HG02763 (cell line): ENCODE results near the gene MAN1B1.

Experiments
- ATAC-seq: cut with Tn5 transposase; IDR thresholded peaks from one replicate; pipeline ENCODE4 v1.9.1; 2021; ENCODE audit warnings: mild to moderate bottlenecking, moderate library complexity; ENCODE audit not compliant: unreplicated experiment

MAN1B1 gene

GRCh38 chr9:137141976-137142936 is 55.5 kb downstream of the MAN1B1 start:
- ATAC-seq: no peak

GRCh38 chr9:137143459-137143858 is 56.7 kb downstream of the MAN1B1 start:
- no peak for ATAC-seq

- ATAC-seq: no peak
Measured at GRCh38 chr9:137145731-137146526, 59.1 kb downstream of the MAN1B1 start.

- ATAC-seq: no peak
Measured at GRCh38 chr9:137146527-137146918, 59.7 kb downstream of the MAN1B1 start.

GRCh38 chr9:137147091-137147792 is 60.5 kb downstream of the MAN1B1 start:
- ATAC-seq: no peak

GRCh38 chr9:137147793-137148160 is 61.0 kb downstream of the MAN1B1 start:
- no peak for ATAC-seq

GRCh38 chr9:137148242-137148641 is 61.5 kb downstream of the MAN1B1 start:
- ATAC-seq: no peak

GRCh38 chr9:137148661-137149060 is 61.9 kb downstream of the MAN1B1 start:
- no peak for ATAC-seq

GRCh38 chr9:137149363-137149762 is 62.6 kb downstream of the MAN1B1 start:
- ATAC-seq: no peak

- peak; percentile 22 for ATAC-seq
Measured at GRCh38 chr9:137149942-137150616, 63.3 kb downstream of the MAN1B1 start.

- peak; percentile 48 for ATAC-seq
Measured at GRCh38 chr9:137150617-137151457, 64.1 kb downstream of the MAN1B1 start.

GRCh38 chr9:137152844-137153405 is 66.1 kb downstream of the MAN1B1 start:
- ATAC-seq: no peak

- ATAC-seq: no peak
Measured at GRCh38 chr9:137156567-137157375, 70.0 kb downstream of the MAN1B1 start.

- ATAC-seq: no peak
Measured at GRCh38 chr9:137157618-137158415, 71.0 kb downstream of the MAN1B1 start.

- no peak for ATAC-seq
Measured at GRCh38 chr9:137158625-137159024, 71.8 kb downstream of the MAN1B1 start.
